Endothelial cell (in vitro differentiated cells): ENCODE measurements around the gene LILRA6. TPM values are rescaled to one million over a fixed set of nuclear protein-coding genes. Genes with fewer than 3 reads are reported as not detected.

Experiments used
- DNase-seq: peaks from one replicate; pipeline ENCODE4 v3.0.0; 2021; ENCODE audit warnings: low spot score
- H3K27ac Mint-ChIP-seq: one replicate; pipeline ENCODE4 v1.8.0; 2021; ENCODE audit warnings: mixed read lengths, inconsistent platforms; ENCODE audit not compliant: unreplicated experiment
- H3K27me3 Mint-ChIP-seq: one replicate; pipeline ENCODE4 v1.8.0; 2021; ENCODE audit warnings: mild to moderate bottlenecking, moderate library complexity, mixed read lengths, inconsistent platforms; ENCODE audit not compliant: unreplicated experiment
- H3K36me3 Mint-ChIP-seq: one replicate; pipeline ENCODE4 v1.8.0; 2021; ENCODE audit warnings: mild to moderate bottlenecking, low read depth, mixed read lengths, inconsistent platforms; ENCODE audit not compliant: unreplicated experiment
- H3K4me1 Mint-ChIP-seq: one replicate; pipeline ENCODE4 v1.8.0; 2021; ENCODE audit warnings: mild to moderate bottlenecking, mixed read lengths, inconsistent platforms; ENCODE audit not compliant: unreplicated experiment
- H3K4me3 Mint-ChIP-seq: one replicate; pipeline ENCODE4 v1.8.0; 2021; ENCODE audit warnings: mild to moderate bottlenecking, mixed read lengths, inconsistent platforms; ENCODE audit not compliant: unreplicated experiment
- H3K9me3 Mint-ChIP-seq: one replicate; pipeline ENCODE4 v1.8.0; 2021; ENCODE audit warnings: mixed read lengths, inconsistent platforms; ENCODE audit not compliant: unreplicated experiment
- CTCF ChIP-seq: fragments of 200-600 bp; sonication (generic); IDR thresholded peaks from one replicate; pipeline ENCODE4 v1.5.0; 2021; ENCODE audit warnings: antibody characterized with exemption; ENCODE audit not compliant: unreplicated experiment
- total RNA-seq: library from RNA; stranded (reverse); fragmentation: NEBNext Ultra II Directional; extraction: Animal tissue kit (Norgen Biotek cat#: 25700); gene quantifications from one replicate; pipeline ENCODE4 v1.2.1, GENCODE V29; 2021; ENCODE audit not compliant: unreplicated experiment

The LILRA6 gene
- total RNA-seq, 1 donor from 2014 or later, result not detected

- no peak overlapping the region for H3K27ac Mint-ChIP-seq
- no peak overlapping the region for H3K4me3 Mint-ChIP-seq
- no peaks in the 10 kb centered on the region for H3K9me3 Mint-ChIP-seq
- peaks cover 19% of the 10 kb centered on the region for H3K27me3 Mint-ChIP-seq
- peaks cover 19% of the 10 kb centered on the region for H3K4me1 Mint-ChIP-seq
- TF ChIP-seq CTCF, result no peak
- no peak for DNase-seq
- H3K36me3 Mint-ChIP-seq, result peaks cover 29% of the 10 kb centered on the region
Measured at GRCh38 chr19:54193011-54193410, 49.6 kb downstream of the LILRA6 start.

- DNase-seq, result no peak
- Mint-ChIP-seq H3K27ac (peak overlapping the region; percentile 48), H3K4me3 (peak overlapping the region; percentile 91), H3K27me3 (peaks cover 22% of the 10 kb centered on the region), H3K4me1 (peaks cover 29% of the 10 kb centered on the region), H3K36me3 (peaks cover 29% of the 10 kb centered on the region), H3K9me3 (no peaks in the 10 kb centered on the region)
- TF ChIP-seq CTCF, result no peak
Measured at GRCh38 chr19:54191811-54192453, 50.7 kb downstream of the LILRA6 start.

- Mint-ChIP-seq H3K4me3 (peak within 1 kb of the TSS; percentile 99), H3K36me3 (peaks cover 33% of the 10 kb centered on the region), H3K27ac (peak within 1 kb of the TSS; percentile 100), H3K9me3 (no peaks in the 10 kb centered on the region), H3K4me1 (peaks cover 29% of the 10 kb centered on the region), H3K27me3 (peaks cover 22% of the 10 kb centered on the region)
- DNase-seq, result peak; percentile 87
- TF ChIP-seq CTCF, result no peak
Measured at GRCh38 chr19:54191011-54191810, 51.4 kb downstream of the LILRA6 start, which contains the start of gene TSEN34. Gene TSEN34 (plus strand): TSS chr19:54191308. CDS start chr19:54191365, 57 bp downstream.

- Mint-ChIP-seq H3K27me3 (peaks cover 22% of the 10 kb centered on the region), H3K9me3 (no peaks in the 10 kb centered on the region), H3K4me3 (peak overlapping the region; percentile 99), H3K4me1 (peaks cover 29% of the 10 kb centered on the region), H3K36me3 (peaks cover 35% of the 10 kb centered on the region), H3K27ac (peak overlapping the region; percentile 100)
- DNase-seq, result peak; percentile 99
- TF ChIP-seq CTCF, result no peak
Measured at GRCh38 chr19:54190503-54191010, 52.0 kb downstream of the LILRA6 start.
